Peyer's patch (tissue), 4 donors: ENCODE measurements around the gene AOC3.
"Not testable (repeated sequence)": the region's sequence is repeated elsewhere in the genome, so short reads cannot be mapped to it uniquely, and the experiment has no call there.

Source experiments
- CTCF ChIP-seq, 6 experiments: fragments of 450-650 bp in 4 of 6; fragments of 200-600 bp in 2 of 6; sonication (generic) in 1 of 6; IDR thresholded peaks; one replicate each; pipeline ENCODE4 v1.5.1; 2017 to 2019; ENCODE audit warnings: antibody characterized with exemption in 6 of 6, mild to moderate bottlenecking in 3 of 6, moderate library complexity in 1 of 6
- POLR2A ChIP-seq, 2 donors: fragments of 450-650 bp; IDR thresholded peaks; one replicate each; pipeline ENCODE4 v1.5.1; 2017; ENCODE audit warnings: antibody characterized with exemption in 2 of 2, mild to moderate bottlenecking in 2 of 2, moderate library complexity in 2 of 2

- TF ChIP-seq CTCF, POLR2A (IDR thresholded peaks at IDR 0.05): not testable (repeated sequence)
Observed at GRCh38 chr17:42856516-42856915, 5.5 kb downstream of the AOC3 start.
